Upper lobe of left lung (tissue), 6 donors: Measurements from ENCODE around the gene PRKAG2. TPM values are rescaled to one million over a fixed set of nuclear protein-coding genes. Genes with fewer than 3 reads are reported as not detected.
A peak's percentile ranks its signal among the peaks of the same experiment; 100 is the strongest.

Experiments
- ATAC-seq, 2 donors: fragments of 200-7000 bp; cut with Tn5 transposase; one replicate each; pipeline ENCODE4 v1.9.1; 2022; ENCODE audit warnings: mild to moderate bottlenecking in 2 of 2, moderate library complexity in 2 of 2; ENCODE audit not compliant: low FRiP score in 2 of 2
- DNase-seq, 2 donors: peaks; one replicate each; pipeline ENCODE4 v3.0.0-alpha.2; 2019 to 2020
- H3K27ac ChIP-seq, 4 donors: fragments of 200-600 bp; sonication (generic); one replicate each; pipeline ENCODE4 v1.5.1; 2016 to 2019
- H3K27me3 ChIP-seq, 4 donors: fragments of 200-600 bp; sonication (generic); one replicate each; pipeline ENCODE4 v1.5.1; 2017 to 2019
- H3K36me3 ChIP-seq, 4 donors: fragments of 200-600 bp; sonication (generic); one replicate each; pipeline ENCODE4 v1.5.1; 2016 to 2019
- H3K4me1 ChIP-seq, 4 donors: fragments of 200-600 bp; sonication (generic); one replicate each; pipeline ENCODE4 v1.5.1; 2018 to 2019
- H3K4me3 ChIP-seq, 4 donors: fragments of 200-600 bp; sonication (generic); one replicate each; pipeline ENCODE4 v1.5.1; 2017 to 2019; ENCODE audit warnings: mild to moderate bottlenecking in 2 of 4, moderate library complexity in 1 of 4
- H3K9me3 ChIP-seq, 4 donors: fragments of 200-600 bp; sonication (generic); one replicate each; pipeline ENCODE4 v1.5.1; 2018 to 2019
- EP300 ChIP-seq, 4 donors: sonication (generic); formaldehyde crosslinking; IDR thresholded peaks; one replicate each; pipeline ENCODE4 v1.5.1; 2017; ENCODE audit warnings: antibody characterized with exemption in 4 of 4, control low read depth in 2 of 4
- POLR2A ChIP-seq, 4 donors: fragments of 450-650 bp; IDR thresholded peaks; one replicate each; pipeline ENCODE4 v1.5.1; 2016 to 2017; ENCODE audit warnings: antibody characterized with exemption in 4 of 4, mild to moderate bottlenecking in 2 of 4
- POLR2AphosphoS5 ChIP-seq, 2 donors: sonication (generic); formaldehyde crosslinking; IDR thresholded peaks; one replicate each; pipeline ENCODE4 v1.5.1; 2017; ENCODE audit warnings: antibody characterized with exemption in 2 of 2
- WGBS, 2 donors: methylation state at CpG; one replicate each; pipeline ENCODE4 v1.1.5; 2017 to 2018; 5-methylcytosine and 5-hydroxymethylcytosine counted together
- total RNA-seq, 6 donors: library from RNA; depleted of rRNA in 4 of 6; stranded (reverse); fragments of >200 nt in 4 of 6; gene quantifications; one replicate each; pipeline versions ENCODE4 v1.1.0 to v1.2.1, GENCODE V29; 2016 to 2021
- TF ChIP-seq, protein P1 (sequence below), 6 experiments: fragments of 450-650 bp in 4 of 6; fragments of 200-600 bp in 2 of 6; sonication (generic) in 2 of 6; IDR thresholded peaks; one replicate each; pipeline ENCODE4 v1.5.1; 2016 to 2019; ENCODE audit warnings: antibody characterized with exemption in 6 of 6
- donor health status: DM: no; HTN: no; CAD: no; lungs with moderate emphysema.
- donor health status: DM: no; HTN: yes; CAD: no; lungs with severe emphysema.

Gene PRKAG2
- total RNA-seq, 6 donors from 2014 or later: 20.6 to 68.1 (median 29.6) TPM

DNA sequence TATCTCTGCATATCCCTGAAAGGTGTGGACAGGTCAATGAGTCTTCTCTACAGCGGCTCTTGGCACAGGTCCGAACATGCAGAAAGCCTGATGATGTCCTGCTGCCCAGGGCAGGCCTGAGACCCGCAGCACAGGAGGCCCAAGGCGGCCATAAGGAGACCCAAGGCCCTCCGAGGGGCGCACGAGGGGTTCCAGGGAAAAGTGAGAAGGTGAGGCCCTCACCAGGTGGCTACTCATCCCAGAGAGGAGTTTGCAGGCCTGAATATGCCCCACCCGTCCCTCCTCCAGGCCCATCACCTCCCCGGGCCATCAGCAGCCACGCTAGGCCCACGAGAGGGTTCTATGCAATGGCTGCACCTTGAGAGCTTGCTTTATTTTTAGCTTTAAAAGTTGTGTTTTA is 183.8 kb downstream of the PRKAG2 start:
- Histone ChIP-seq H3K4me1 (peaks cover 23 to 34% (median 27%) of the 10 kb centered on the region in 4 donors), H3K27me3 (no peaks in the 10 kb centered on the region), H3K27ac (no peak overlapping the region), H3K36me3 (no peaks in the 10 kb centered on the region), H3K9me3 (no peaks in the 10 kb centered on the region), H3K4me3 (no peak overlapping the region)
- no peak for DNase-seq
- 88 to 91% methylated on average over 11 of the region's 11 CpGs for WGBS, 2 donors
- ATAC-seq: no peak
- TF ChIP-seq POLR2AphosphoS5 (IDR thresholded peaks at IDR 0.05) (no peak), POLR2A (IDR thresholded peaks at IDR 0.05) (no peak), EP300 (IDR thresholded peaks at IDR 0.05) (no peak)
- TF ChIP-seq, protein P1, sequence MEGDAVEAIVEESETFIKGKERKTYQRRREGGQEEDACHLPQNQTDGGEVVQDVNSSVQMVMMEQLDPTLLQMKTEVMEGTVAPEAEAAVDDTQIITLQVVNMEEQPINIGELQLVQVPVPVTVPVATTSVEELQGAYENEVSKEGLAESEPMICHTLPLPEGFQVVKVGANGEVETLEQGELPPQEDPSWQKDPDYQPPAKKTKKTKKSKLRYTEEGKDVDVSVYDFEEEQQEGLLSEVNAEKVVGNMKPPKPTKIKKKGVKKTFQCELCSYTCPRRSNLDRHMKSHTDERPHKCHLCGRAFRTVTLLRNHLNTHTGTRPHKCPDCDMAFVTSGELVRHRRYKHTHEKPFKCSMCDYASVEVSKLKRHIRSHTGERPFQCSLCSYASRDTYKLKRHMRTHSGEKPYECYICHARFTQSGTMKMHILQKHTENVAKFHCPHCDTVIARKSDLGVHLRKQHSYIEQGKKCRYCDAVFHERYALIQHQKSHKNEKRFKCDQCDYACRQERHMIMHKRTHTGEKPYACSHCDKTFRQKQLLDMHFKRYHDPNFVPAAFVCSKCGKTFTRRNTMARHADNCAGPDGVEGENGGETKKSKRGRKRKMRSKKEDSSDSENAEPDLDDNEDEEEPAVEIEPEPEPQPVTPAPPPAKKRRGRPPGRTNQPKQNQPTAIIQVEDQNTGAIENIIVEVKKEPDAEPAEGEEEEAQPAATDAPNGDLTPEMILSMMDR (IDR thresholded peaks at IDR 0.05): no peak

DNA sequence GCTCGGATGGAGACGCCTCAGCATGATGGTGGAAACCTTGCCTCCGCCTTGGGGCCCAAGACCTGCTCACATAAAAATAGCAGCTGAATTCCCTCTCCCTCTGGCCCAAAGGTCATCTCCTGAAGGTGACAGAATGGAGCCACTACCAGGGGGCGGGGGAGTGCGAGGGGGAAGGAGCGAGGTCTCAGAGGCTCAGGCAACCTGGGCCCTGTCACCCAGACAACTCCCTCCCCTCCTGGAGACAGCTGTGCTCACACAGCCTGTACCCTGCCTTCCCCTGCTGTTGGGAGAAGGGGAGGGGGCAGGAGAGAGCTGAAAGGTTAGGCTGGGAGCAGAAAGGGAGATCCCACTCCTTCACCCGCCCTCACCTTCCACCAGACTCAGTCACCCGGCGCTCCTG is 184.2 kb downstream of the PRKAG2 start:
- no peak overlapping the region for H3K4me3 ChIP-seq
- no peak overlapping the region for H3K27ac ChIP-seq
- no peak for DNase-seq
- WGBS, 2 donors: 89 to 93% methylated on average over 6 to 9 of the region's 9 CpGs
- no peak for ATAC-seq
- H3K36me3 ChIP-seq: no peaks in the 10 kb centered on the region
- no peaks in the 10 kb centered on the region for H3K9me3 ChIP-seq
- peaks cover 27 to 38% (median 32%) of the 10 kb centered on the region in 4 donors for H3K4me1 ChIP-seq
- no peaks in the 10 kb centered on the region for H3K27me3 ChIP-seq
- no peak for TF ChIP-seq POLR2A (IDR thresholded peaks at IDR 0.05)
- TF ChIP-seq, protein P1 (IDR thresholded peaks at IDR 0.05): no peak
- no peak for TF ChIP-seq POLR2AphosphoS5 (IDR thresholded peaks at IDR 0.05)
- no peak for TF ChIP-seq EP300 (IDR thresholded peaks at IDR 0.05)

DNA sequence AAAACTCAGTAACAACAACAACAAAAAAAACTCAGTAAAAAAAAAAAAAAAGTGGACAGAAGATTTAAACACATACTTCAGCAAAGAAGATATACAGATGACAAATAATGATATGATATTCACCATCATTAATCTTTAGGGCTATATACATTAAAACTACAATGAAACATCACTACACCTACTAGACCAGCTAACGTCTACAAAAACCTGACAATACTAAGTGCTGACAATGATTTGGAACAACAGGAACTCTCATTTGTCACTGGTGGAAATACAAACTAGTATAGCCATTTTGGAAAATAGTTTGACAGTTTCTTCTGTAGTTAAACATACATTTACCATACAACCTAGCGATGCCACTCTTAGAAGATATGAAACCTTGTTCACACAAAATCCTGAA is 185.5 kb downstream of the PRKAG2 start:
- ATAC-seq: no peak
- no peak for DNase-seq
- no peak overlapping the region for H3K4me3 ChIP-seq
- WGBS, 2 donors: 50 to 67% methylated on average over 2 of the region's 2 CpGs
- TF ChIP-seq EP300 (IDR thresholded peaks at IDR 0.05) (no peak), POLR2AphosphoS5 (IDR thresholded peaks at IDR 0.05) (no peak), POLR2A (IDR thresholded peaks at IDR 0.05) (no peak)
- TF ChIP-seq, protein P1 (IDR thresholded peaks at IDR 0.05): no peak
- peaks cover 35 to 50% (median 39%) of the 10 kb centered on the region in 4 donors for H3K4me1 ChIP-seq
- H3K36me3 ChIP-seq: no peaks in the 10 kb centered on the region
- no peaks in the 10 kb centered on the region for H3K9me3 ChIP-seq
- H3K27me3 ChIP-seq: no peaks in the 10 kb centered on the region
- H3K27ac ChIP-seq: no peak overlapping the region

DNA sequence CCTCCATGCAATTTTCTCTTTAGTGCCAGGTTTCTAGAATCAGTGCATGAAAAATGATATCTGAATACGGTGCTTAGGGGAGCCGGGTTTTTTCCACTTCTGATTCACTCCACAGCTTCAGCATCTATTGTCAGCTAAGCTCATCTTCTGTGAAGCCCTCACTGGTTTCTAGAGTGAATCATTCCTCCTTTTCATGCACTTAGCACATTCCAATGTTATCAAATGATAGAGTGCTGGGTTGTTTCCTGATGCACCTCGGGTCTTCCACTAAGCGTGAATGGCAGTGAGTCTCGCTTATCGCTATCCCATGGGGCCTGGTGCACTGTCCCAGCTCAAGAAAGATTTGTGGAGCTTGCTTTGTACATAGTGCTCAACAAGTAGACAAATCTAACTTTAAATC is 186.3 kb downstream of the PRKAG2 start:
- no peaks in the 10 kb centered on the region for H3K27me3 ChIP-seq
- no peak overlapping the region for H3K27ac ChIP-seq
- H3K4me3 ChIP-seq: no peak overlapping the region
- H3K36me3 ChIP-seq: no peaks in the 10 kb centered on the region
- no peak for ATAC-seq
- TF ChIP-seq, protein P1 (IDR thresholded peaks at IDR 0.05): no peak
- TF ChIP-seq EP300 (IDR thresholded peaks at IDR 0.05): no peak
- TF ChIP-seq POLR2AphosphoS5 (IDR thresholded peaks at IDR 0.05): no peak
- WGBS, 2 donors: 73 to 88% methylated on average over 6 of the region's 6 CpGs
- no peak for DNase-seq
- peaks cover 29 to 44% (median 33%) of the 10 kb centered on the region in 4 donors for H3K4me1 ChIP-seq
- no peaks in the 10 kb centered on the region for H3K9me3 ChIP-seq

DNA sequence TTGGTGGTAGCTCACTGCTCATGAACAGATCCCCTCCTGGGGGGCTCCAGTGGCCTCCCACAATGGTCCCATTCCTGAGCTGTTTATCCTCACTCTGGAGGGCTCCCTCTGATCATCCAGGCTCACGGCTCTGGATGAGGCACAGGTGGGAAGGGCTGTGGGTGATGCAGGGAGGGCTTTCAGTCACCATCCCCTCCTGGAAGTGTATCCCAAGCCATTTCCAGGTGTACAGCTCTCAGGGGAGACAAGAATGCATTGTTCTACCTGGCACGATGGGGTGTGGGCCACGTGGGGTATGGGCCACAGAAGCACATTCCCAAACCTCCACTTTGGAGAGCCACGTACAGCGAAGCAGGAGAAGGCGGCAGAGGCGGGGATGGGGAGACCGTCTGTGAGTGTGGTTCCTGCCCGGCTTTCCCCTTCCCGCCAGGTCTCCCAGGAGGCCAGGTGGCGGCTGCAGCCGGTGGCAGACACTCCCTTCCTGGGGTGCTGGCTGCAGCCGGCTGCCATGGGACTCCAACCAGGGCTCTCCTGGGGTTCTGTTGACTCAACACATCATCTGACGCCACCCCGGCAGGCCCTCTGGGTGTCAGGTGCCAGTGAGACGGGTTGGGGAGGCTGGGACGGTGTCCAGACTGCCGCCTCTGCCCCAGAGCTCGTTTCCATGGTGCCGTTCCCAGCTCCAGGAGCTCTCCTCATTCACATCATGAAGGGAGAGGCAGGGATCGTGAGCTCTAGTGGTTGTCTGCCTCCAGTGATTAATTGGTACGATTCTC is 187.5 kb downstream of the PRKAG2 start:
- 69 to 77% methylated on average over 19 of the region's 22 CpGs for WGBS, 2 donors
- DNase-seq: peak in 1 of 2 donors; percentile 34
- Histone ChIP-seq H3K4me1 (peaks cover 17 to 32% (median 21%) of the 10 kb centered on the region in 4 donors), H3K9me3 (no peaks in the 10 kb centered on the region), H3K27me3 (no peaks in the 10 kb centered on the region), H3K27ac (no peak overlapping the region), H3K4me3 (no peak overlapping the region), H3K36me3 (no peaks in the 10 kb centered on the region)
- TF ChIP-seq POLR2AphosphoS5 (IDR thresholded peaks at IDR 0.05) (no peak), EP300 (IDR thresholded peaks at IDR 0.05) (no peak), POLR2A (IDR thresholded peaks at IDR 0.05) (no peak)
- TF ChIP-seq, protein P1 (IDR thresholded peaks at IDR 0.05): no peak
- peak in 1 of 2 donors; percentile 2 for ATAC-seq
